Neuron (in vitro differentiated cells): ENCODE data around the gene HGFAC.
"Not testable (repeated sequence)": the region's sequence is repeated elsewhere in the genome, so short reads cannot be mapped to it uniquely, and the experiment has no call there.

Source experiments
- H2AFZ ChIP-seq: one replicate; pipeline ENCODE4 v1.6.1; 2013; ENCODE audit warnings: low read depth, mild to moderate bottlenecking, inconsistent platforms, low read length, moderate library complexity
- H3K27me3 ChIP-seq: one replicate; pipeline ENCODE4 v1.6.1; 2013; ENCODE audit warnings: low read length; ENCODE audit not compliant: insufficient read depth
- H3K36me3 ChIP-seq: one replicate; pipeline ENCODE4 v1.6.1; 2013; ENCODE audit warnings: low read length; ENCODE audit not compliant: insufficient read depth
- H3K4me1 ChIP-seq: one replicate; pipeline ENCODE4 v1.6.1; 2013; ENCODE audit warnings: low read length; ENCODE audit not compliant: insufficient read depth
- H3K4me3 ChIP-seq: 2 replicates; pipeline ENCODE4 v1.5.1; 2013; ENCODE audit warnings: mild to moderate bottlenecking, low read length, moderate library complexity
- H3K9me3 ChIP-seq: one replicate; pipeline ENCODE4 v1.6.1; 2013; ENCODE audit warnings: low read length

HGFAC gene

GRCh38 chr4:3458371-3458770, 16.6 kb downstream of the HGFAC start:
- H2AFZ ChIP-seq = no peak overlapping the region
- no peak overlapping the region for H3K4me3 ChIP-seq
- peaks cover 3% of the 10 kb centered on the region for H3K27me3 ChIP-seq
- H3K36me3 ChIP-seq = no peaks in the 10 kb centered on the region
- H3K9me3 ChIP-seq = peaks cover 2% of the 10 kb centered on the region
- H3K4me1 ChIP-seq = peaks cover 6% of the 10 kb centered on the region

- H3K36me3 ChIP-seq, H3K4me3 ChIP-seq, H2AFZ ChIP-seq, H3K9me3 ChIP-seq, H3K4me1 ChIP-seq, H3K27me3 ChIP-seq: not testable (repeated sequence)
Measured at GRCh38 chr4:3459156-3459555, 17.4 kb downstream of the HGFAC start.

GRCh38 chr4:3460926-3461325, 19.2 kb downstream of the HGFAC start:
- peaks cover 9% of the 10 kb centered on the region for H3K4me1 ChIP-seq
- no peaks in the 10 kb centered on the region for H3K36me3 ChIP-seq
- H2AFZ ChIP-seq = no peak overlapping the region
- H3K9me3 ChIP-seq = peaks cover 2% of the 10 kb centered on the region
- no peak overlapping the region for H3K4me3 ChIP-seq
- peaks cover 20% of the 10 kb centered on the region for H3K27me3 ChIP-seq

- peaks cover 9% of the 10 kb centered on the region for H3K4me1 ChIP-seq
- H3K36me3 ChIP-seq = no peaks in the 10 kb centered on the region
- peaks cover 2% of the 10 kb centered on the region for H3K9me3 ChIP-seq
- no peak overlapping the region for H2AFZ ChIP-seq
- no peak overlapping the region for H3K4me3 ChIP-seq
- peaks cover 20% of the 10 kb centered on the region for H3K27me3 ChIP-seq
Measured at GRCh38 chr4:3461515-3462291, 19.9 kb downstream of the HGFAC start.

- H3K36me3 ChIP-seq = no peaks in the 10 kb centered on the region
- peaks cover 2% of the 10 kb centered on the region for H3K9me3 ChIP-seq
- peaks cover 20% of the 10 kb centered on the region for H3K27me3 ChIP-seq
- peaks cover 9% of the 10 kb centered on the region for H3K4me1 ChIP-seq
- no peak overlapping the region for H3K4me3 ChIP-seq
- H2AFZ ChIP-seq = no peak overlapping the region
Measured at GRCh38 chr4:3462321-3462789, 20.6 kb downstream of the HGFAC start.

GRCh38 chr4:3462790-3463415, 21.1 kb downstream of the HGFAC start, which contains the start of gene DOK7:
Gene DOK7 (plus strand): TSS chr4:3463306. CDS start chr4:3463376, 70 bp downstream.
- Histone ChIP-seq H3K27me3 (peaks cover 20% of the 10 kb centered on the region), H3K4me3 (no peak within 1 kb of the TSS)

GRCh38 chr4:3463556-3464348, 22.0 kb downstream of the HGFAC start:
- Histone ChIP-seq H2AFZ (no peak overlapping the region), H3K4me1 (peaks cover 9% of the 10 kb centered on the region), H3K27me3 (peaks cover 20% of the 10 kb centered on the region), H3K4me3 (no peak overlapping the region), H3K36me3 (no peaks in the 10 kb centered on the region), H3K9me3 (no peaks in the 10 kb centered on the region)

More at GRCh38 chr4:3462790-3463415, 21.1 kb downstream of the HGFAC start, which contains the start of gene DOK7:
- Histone ChIP-seq H2AFZ (no peak within 1 kb of the TSS), H3K9me3 (no peaks in the 10 kb centered on the region), H3K4me1 (peaks cover 9% of the 10 kb centered on the region), H3K36me3 (no peaks in the 10 kb centered on the region)

GRCh38 chr4:3464349-3464905, 22.7 kb downstream of the HGFAC start:
- Histone ChIP-seq H2AFZ (no peak overlapping the region), H3K36me3 (no peaks in the 10 kb centered on the region), H3K9me3 (no peaks in the 10 kb centered on the region), H3K4me3 (no peak overlapping the region), H3K4me1 (peaks cover 9% of the 10 kb centered on the region), H3K27me3 (peaks cover 20% of the 10 kb centered on the region)

GRCh38 chr4:3464911-3465697, 23.3 kb downstream of the HGFAC start:
- H3K9me3 ChIP-seq = no peaks in the 10 kb centered on the region
- no peak overlapping the region for H3K4me3 ChIP-seq
- no peak overlapping the region for H2AFZ ChIP-seq
- H3K27me3 ChIP-seq = peaks cover 20% of the 10 kb centered on the region
- H3K36me3 ChIP-seq = no peaks in the 10 kb centered on the region
- peaks cover 16% of the 10 kb centered on the region for H3K4me1 ChIP-seq

- Histone ChIP-seq H3K36me3 (no peaks in the 10 kb centered on the region), H3K9me3 (peaks cover under 1% of the 10 kb centered on the region), H2AFZ (no peak overlapping the region), H3K27me3 (peaks cover 24% of the 10 kb centered on the region), H3K4me3 (no peak overlapping the region), H3K4me1 (peaks cover 19% of the 10 kb centered on the region)
Measured at GRCh38 chr4:3465698-3466671, 24.2 kb downstream of the HGFAC start.

- peaks cover 24% of the 10 kb centered on the region for H3K27me3 ChIP-seq
- H2AFZ ChIP-seq = no peak overlapping the region
- no peaks in the 10 kb centered on the region for H3K36me3 ChIP-seq
- H3K9me3 ChIP-seq = peaks cover 2% of the 10 kb centered on the region
- peaks cover 19% of the 10 kb centered on the region for H3K4me1 ChIP-seq
- no peak overlapping the region for H3K4me3 ChIP-seq
Measured at GRCh38 chr4:3466691-3467600, 25.2 kb downstream of the HGFAC start.
